SK-N-MC (cell line): ENCODE measurements around the gene PLK5.

Experiments
- EZH2 ChIP-seq: fragments of 200-600 bp; sonication (generic); IDR thresholded peaks from one replicate; pipeline ENCODE4 v1.6.1; 2017; ENCODE audit warnings: antibody characterized with exemption
- POLR2AphosphoS5 ChIP-seq: IDR thresholded peaks from 2 replicates; pipeline ENCODE4 v1.6.1; 2012; ENCODE audit warnings: mild to moderate bottlenecking, low read depth, low read length, borderline replicate concordance

DNA sequence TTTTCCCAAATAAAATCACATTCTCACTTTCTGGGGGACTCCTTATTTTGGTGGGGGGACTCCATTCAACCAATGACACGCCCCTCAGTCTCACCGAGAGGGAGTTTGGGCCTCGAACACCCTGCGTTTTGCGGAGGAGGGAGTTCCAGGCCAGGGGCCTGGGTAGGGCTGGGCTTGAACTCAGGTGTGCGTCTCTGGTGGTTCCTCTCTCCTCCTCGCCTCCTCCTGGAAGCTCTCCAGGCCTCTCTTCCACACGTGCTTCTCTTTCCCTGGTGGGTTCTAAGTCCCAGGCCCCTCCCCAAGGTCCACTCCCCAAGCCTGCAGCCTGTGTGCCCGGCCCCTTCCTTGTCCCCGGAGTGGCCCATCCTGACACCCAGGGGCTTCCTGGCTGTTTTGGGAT lies 29.5 kb downstream of the PLK5 start:
- TF ChIP-seq POLR2AphosphoS5: no peak
- TF ChIP-seq EZH2: no peak
